Fibroblast of lung (primary cell): ENCODE data around the gene CBS. TPM values are rescaled to one million over a fixed set of nuclear protein-coding genes. Genes with fewer than 3 reads are reported as not detected.
"Not testable (repeated sequence)": the region's sequence is repeated elsewhere in the genome, so short reads cannot be mapped to it uniquely, and the experiment has no call there.

Source experiments
- DNase-seq, 2 donors: peaks; one replicate each; pipeline versions ENCODE4 v3.0.0 to v3.0.0-alpha.2; 2010; ENCODE audit warnings: low read depth in 2 of 2
- H2AFZ ChIP-seq: 2 replicates; pipeline ENCODE4 v1.5.1; 2012; ENCODE audit warnings: low read length, control low read depth, inconsistent platforms
- H3K27ac ChIP-seq: 2 replicates; pipeline ENCODE4 v1.5.1; 2011; ENCODE audit warnings: low read length, control low read depth; ENCODE audit not compliant: insufficient read depth
- H3K27me3 ChIP-seq: 2 replicates; pipeline ENCODE4 v1.5.1; 2011; ENCODE audit warnings: mild to moderate bottlenecking, low read length; ENCODE audit not compliant: control insufficient read depth, insufficient read depth
- H3K36me3 ChIP-seq: 2 replicates; pipeline ENCODE4 v1.5.1; 2011; ENCODE audit warnings: low read length; ENCODE audit not compliant: control insufficient read depth, insufficient read depth
- H3K4me1 ChIP-seq: 2 replicates; pipeline ENCODE4 v1.5.1; 2011; ENCODE audit warnings: low read length; ENCODE audit not compliant: control insufficient read depth, insufficient read depth; ENCODE audit errors: extremely low read depth
- H3K4me2 ChIP-seq: 2 replicates; pipeline ENCODE4 v1.5.1; 2011; ENCODE audit warnings: low read length, control low read depth; ENCODE audit not compliant: insufficient read depth; ENCODE audit errors: extremely low read depth
- H3K4me3 ChIP-seq, 4 experiments: fragments of 200-600 bp in 1 of 4; sonication (generic) in 1 of 4; replicated peaks in 1 of 4; 2 replicates each; pipeline ENCODE4 v1.5.1; 2011 to 2016; ENCODE audit warnings: low read length in 4 of 4, low read depth in 3 of 4, mild to moderate bottlenecking in 3 of 4, control low read depth in 2 of 4, inconsistent platforms in 1 of 4, mixed read lengths in 1 of 4; ENCODE audit not compliant: insufficient read depth in 1 of 4; ENCODE audit errors: control extremely low read depth in 1 of 4
- H3K79me2 ChIP-seq: 2 replicates; pipeline ENCODE4 v1.5.1; 2012; ENCODE audit warnings: mild to moderate bottlenecking, low read length, inconsistent platforms; ENCODE audit not compliant: control insufficient read depth, insufficient read depth
- H3K9ac ChIP-seq: 2 replicates; pipeline ENCODE4 v1.5.1; 2011; ENCODE audit warnings: mild to moderate bottlenecking, low read length, control low read depth; ENCODE audit not compliant: insufficient read depth
- H3K9me3 ChIP-seq: 2 replicates; pipeline ENCODE4 v1.5.1; 2012; ENCODE audit warnings: low read depth, low read length; ENCODE audit not compliant: control insufficient read depth, insufficient read depth
- H4K20me1 ChIP-seq: 2 replicates; pipeline ENCODE4 v1.5.1; 2011; ENCODE audit warnings: low read length; ENCODE audit not compliant: control insufficient read depth, insufficient read depth; ENCODE audit errors: extremely low read depth
- CTCF ChIP-seq, 2 donors: IDR thresholded peaks in 1 of 2; conservative IDR thresholded peaks in 1 of 2; 1 replicate in 1 of 2; 2 replicates in 1 of 2; pipeline ENCODE4 v1.5.1; 2011 to 2012; ENCODE audit warnings: low read length in 2 of 2, control low read depth in 1 of 2, inconsistent platforms in 1 of 2, low read depth in 1 of 2, mild to moderate bottlenecking in 1 of 2
- EZH2 ChIP-seq: IDR thresholded peaks from 2 replicates; pipeline ENCODE4 v1.5.1; 2012; ENCODE audit warnings: low read length, control low read depth, mild to moderate bottlenecking; ENCODE audit errors: missing control alignments
- polyA plus RNA-seq, 2 donors: library from polyadenylated mRNA; depleted of rRNA in 1 of 2; stranded (reverse) in 1 of 2; unstranded in 1 of 2; fragments of >200 nt; gene quantifications; 2 replicates each; pipeline ENCODE4 v1.2.1, GENCODE V29; 2011 to 2012; ENCODE audit warnings: missing spikeins in 1 of 2
- total RNA-seq: library from RNA; depleted of rRNA; stranded (reverse); fragments of >200 nt; gene quantifications from 2 replicates; pipeline ENCODE4 v1.2.1, GENCODE V29; 2014

The CBS gene
- total and polyA plus RNA-seq, 2 donors (not counting 1 experiment from before 2014, with no cell fraction given) = 14.3 to 113 TPM

DNA sequence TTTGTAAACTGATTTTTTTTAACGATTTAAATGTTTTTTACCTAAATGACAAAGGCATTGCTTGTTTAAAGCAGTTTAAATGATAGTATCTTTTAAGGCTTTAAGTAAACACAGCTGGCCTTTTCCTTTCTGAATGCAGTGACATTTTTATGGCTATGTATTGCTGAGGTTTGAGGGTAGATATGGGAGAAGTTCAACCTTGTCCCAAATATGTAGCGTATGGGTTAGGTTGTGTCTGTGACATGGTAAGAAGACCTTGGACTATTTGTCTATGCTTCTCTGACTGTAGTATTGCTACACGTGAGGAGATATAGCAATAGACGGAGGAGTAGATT lies 68.8 kb downstream of the CBS start:
- DNase-seq = peak in 1 of 2 donors; percentile 31
- H4K20me1 ChIP-seq = no peaks in the 10 kb centered on the region
- H3K4me2 ChIP-seq = no peak overlapping the region
- no peak overlapping the region for H3K4me3 ChIP-seq
- H3K9ac ChIP-seq = no peak overlapping the region
- no peaks in the 10 kb centered on the region for H3K4me1 ChIP-seq
- H2AFZ ChIP-seq = no peak overlapping the region
- peaks cover 10% of the 10 kb centered on the region for H3K36me3 ChIP-seq
- no peaks in the 10 kb centered on the region for H3K27me3 ChIP-seq
- no peak for TF ChIP-seq CTCF (conservative IDR thresholded peaks at IDR 0.05 in 1 of 2, IDR thresholded peaks at IDR 0.05 in 1 of 2; ENCODE audit: low read depth in 1 of 2, low read length in 2 of 2)
- no peak for TF ChIP-seq EZH2
- no peak overlapping the region for H3K27ac ChIP-seq
- H3K9me3 ChIP-seq = no peaks in the 10 kb centered on the region
- no peaks in the 10 kb centered on the region for H3K79me2 ChIP-seq

DNA sequence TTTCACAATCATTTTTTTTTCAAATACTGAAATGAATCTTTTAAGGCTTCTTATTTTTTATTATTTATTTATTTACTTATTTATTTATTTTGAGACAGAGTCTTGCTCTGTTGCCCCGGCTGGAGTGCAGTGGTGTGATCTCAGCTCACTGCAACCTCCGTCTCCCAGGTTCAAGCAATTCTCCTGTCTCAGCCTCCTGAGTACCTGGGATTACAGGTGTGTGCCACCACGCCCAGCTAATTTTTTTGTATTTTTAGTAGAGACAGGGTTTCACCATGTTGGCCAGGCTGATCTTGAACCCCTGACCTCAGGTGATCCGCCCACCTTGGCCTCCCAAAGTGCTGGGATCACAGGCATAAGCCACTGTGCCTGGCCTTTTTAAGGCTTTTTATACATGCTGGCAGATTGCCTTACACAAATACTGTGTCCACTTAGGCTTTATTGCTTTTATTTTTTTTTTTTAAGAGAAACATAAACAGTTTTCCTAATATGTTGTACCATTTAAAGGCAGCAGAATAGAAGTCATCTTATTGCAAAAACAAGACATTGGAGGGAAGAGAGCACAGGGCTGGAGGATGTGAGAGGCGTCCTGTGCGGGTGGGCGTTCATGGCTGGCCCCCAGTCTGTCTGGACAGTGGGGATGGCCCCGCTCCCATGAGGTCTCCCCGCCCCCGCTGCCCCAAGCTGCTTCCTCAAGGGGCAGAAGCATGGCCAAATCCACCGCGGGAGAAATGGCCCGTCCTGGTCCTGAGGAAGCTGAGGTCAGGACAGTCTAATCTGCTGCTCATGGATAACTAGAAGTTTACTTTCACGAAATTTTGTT lies 69.4 kb downstream of the CBS start:
- peak in 1 of 2 donors; percentile 53 for DNase-seq
- not testable (repeated sequence) for H3K27ac ChIP-seq, H3K4me3 ChIP-seq, H4K20me1 ChIP-seq, H3K79me2 ChIP-seq, H3K9me3 ChIP-seq, H2AFZ ChIP-seq, H3K36me3 ChIP-seq, H3K9ac ChIP-seq, H3K27me3 ChIP-seq, H3K4me2 ChIP-seq, H3K4me1 ChIP-seq

- H3K9ac ChIP-seq = no peak overlapping the region
- H2AFZ ChIP-seq = no peak overlapping the region
- no peak overlapping the region for H3K4me2 ChIP-seq
- H3K27ac ChIP-seq = no peak overlapping the region
- H3K79me2 ChIP-seq = peaks cover 2% of the 10 kb centered on the region
- H3K36me3 ChIP-seq = peaks cover 8% of the 10 kb centered on the region
- no peaks in the 10 kb centered on the region for H3K27me3 ChIP-seq
- H4K20me1 ChIP-seq = no peaks in the 10 kb centered on the region
- no peak overlapping the region for H3K4me3 ChIP-seq
- DNase-seq = no peak
- H3K4me1 ChIP-seq = no peaks in the 10 kb centered on the region
- TF ChIP-seq CTCF (conservative IDR thresholded peaks at IDR 0.05 in 1 of 2, IDR thresholded peaks at IDR 0.05 in 1 of 2; ENCODE audit: low read depth in 1 of 2, low read length in 2 of 2) (no peak), EZH2 (no peak)
- H3K9me3 ChIP-seq = no peaks in the 10 kb centered on the region
Observed at GRCh38 chr21:43005635-43006034, 70.0 kb downstream of the CBS start.
